ENCODE data around the gene LTBP1.

DNA sequence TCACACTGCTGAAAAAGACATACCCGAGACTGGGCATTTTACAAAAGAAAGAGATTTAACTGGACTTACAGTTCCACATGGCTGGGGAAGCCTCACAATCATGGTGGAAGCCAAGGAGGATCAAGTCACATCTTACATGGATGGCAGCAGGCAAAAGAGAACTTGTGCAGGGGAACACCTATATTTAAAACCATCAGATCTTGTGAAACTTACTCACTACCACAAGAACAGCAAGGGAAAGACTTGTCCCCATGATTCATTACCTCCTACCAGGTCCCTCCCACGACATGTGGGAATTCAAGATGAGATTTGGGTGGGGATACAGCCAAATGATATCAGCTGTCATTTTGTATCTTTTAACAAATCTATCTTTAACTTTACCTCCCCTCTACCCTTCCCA, 278.6 kb downstream of the LTBP1 start:
- TF ChIP-seq, protein P1, sequence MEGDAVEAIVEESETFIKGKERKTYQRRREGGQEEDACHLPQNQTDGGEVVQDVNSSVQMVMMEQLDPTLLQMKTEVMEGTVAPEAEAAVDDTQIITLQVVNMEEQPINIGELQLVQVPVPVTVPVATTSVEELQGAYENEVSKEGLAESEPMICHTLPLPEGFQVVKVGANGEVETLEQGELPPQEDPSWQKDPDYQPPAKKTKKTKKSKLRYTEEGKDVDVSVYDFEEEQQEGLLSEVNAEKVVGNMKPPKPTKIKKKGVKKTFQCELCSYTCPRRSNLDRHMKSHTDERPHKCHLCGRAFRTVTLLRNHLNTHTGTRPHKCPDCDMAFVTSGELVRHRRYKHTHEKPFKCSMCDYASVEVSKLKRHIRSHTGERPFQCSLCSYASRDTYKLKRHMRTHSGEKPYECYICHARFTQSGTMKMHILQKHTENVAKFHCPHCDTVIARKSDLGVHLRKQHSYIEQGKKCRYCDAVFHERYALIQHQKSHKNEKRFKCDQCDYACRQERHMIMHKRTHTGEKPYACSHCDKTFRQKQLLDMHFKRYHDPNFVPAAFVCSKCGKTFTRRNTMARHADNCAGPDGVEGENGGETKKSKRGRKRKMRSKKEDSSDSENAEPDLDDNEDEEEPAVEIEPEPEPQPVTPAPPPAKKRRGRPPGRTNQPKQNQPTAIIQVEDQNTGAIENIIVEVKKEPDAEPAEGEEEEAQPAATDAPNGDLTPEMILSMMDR (IDR thresholded peaks at IDR 0.05): no peak
- TF ChIP-seq POLR2A (IDR thresholded peaks at IDR 0.05): no peak

Data from lower leg skin (tissue), 3 donors.